ENCODE data around the gene FBXL4. TPM values are rescaled to one million over a fixed set of nuclear protein-coding genes. Genes with fewer than 3 reads are reported as not detected.

The FBXL4 gene
- polyA plus RNA-seq, 1 donor from 2014 or later, result 9.7 TPM

DNA sequence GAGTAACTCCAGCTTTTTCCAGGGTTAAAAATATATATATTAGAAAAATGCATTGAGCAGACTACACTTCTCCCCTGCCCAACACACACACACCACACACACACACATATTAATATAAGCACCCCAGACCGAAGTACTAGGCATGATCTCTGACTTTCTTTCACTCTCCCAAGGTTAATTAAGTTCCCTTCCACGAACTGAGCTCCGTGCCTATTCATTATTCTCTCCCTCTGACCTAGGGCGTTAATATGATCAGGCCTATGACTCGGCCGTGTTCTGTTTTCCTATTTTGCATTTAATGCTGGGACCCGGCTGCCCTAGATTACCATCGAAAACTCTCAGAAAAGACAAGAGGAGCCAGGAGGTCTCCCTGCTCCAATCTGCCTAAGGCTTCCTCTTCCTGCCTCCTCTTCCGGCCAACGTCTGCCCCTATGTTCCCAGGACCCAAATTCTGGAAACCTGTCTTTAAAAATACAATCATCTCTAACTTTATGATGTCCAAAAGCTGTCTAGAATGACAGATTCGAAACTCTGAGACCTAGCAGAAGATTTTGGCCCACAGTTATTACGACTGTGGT lies 119.4 kb downstream of the FBXL4 start:
- H4K20me1 ChIP-seq (ENCODE audit: insufficient read depth), result no peaks in the 10 kb centered on the region
- TF ChIP-seq, protein P1, sequence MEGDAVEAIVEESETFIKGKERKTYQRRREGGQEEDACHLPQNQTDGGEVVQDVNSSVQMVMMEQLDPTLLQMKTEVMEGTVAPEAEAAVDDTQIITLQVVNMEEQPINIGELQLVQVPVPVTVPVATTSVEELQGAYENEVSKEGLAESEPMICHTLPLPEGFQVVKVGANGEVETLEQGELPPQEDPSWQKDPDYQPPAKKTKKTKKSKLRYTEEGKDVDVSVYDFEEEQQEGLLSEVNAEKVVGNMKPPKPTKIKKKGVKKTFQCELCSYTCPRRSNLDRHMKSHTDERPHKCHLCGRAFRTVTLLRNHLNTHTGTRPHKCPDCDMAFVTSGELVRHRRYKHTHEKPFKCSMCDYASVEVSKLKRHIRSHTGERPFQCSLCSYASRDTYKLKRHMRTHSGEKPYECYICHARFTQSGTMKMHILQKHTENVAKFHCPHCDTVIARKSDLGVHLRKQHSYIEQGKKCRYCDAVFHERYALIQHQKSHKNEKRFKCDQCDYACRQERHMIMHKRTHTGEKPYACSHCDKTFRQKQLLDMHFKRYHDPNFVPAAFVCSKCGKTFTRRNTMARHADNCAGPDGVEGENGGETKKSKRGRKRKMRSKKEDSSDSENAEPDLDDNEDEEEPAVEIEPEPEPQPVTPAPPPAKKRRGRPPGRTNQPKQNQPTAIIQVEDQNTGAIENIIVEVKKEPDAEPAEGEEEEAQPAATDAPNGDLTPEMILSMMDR (IDR thresholded peaks at IDR 0.05; ENCODE audit: poor library complexity, severe bottlenecking), result no peak
- TF ChIP-seq TAF1 (IDR thresholded peaks at IDR 0.05; ENCODE audit: low read depth), result no peak
- TF ChIP-seq EZH2 (IDR thresholded peaks at IDR 0.05; ENCODE audit: borderline replicate concordance, insufficient read depth, low read length, poor library complexity, severe bottlenecking), result no peak
- TF ChIP-seq EP300 (conservative IDR thresholded peaks at IDR 0.05; ENCODE audit: poor library complexity, severe bottlenecking), result no peak
- TF ChIP-seq, protein P2, sequence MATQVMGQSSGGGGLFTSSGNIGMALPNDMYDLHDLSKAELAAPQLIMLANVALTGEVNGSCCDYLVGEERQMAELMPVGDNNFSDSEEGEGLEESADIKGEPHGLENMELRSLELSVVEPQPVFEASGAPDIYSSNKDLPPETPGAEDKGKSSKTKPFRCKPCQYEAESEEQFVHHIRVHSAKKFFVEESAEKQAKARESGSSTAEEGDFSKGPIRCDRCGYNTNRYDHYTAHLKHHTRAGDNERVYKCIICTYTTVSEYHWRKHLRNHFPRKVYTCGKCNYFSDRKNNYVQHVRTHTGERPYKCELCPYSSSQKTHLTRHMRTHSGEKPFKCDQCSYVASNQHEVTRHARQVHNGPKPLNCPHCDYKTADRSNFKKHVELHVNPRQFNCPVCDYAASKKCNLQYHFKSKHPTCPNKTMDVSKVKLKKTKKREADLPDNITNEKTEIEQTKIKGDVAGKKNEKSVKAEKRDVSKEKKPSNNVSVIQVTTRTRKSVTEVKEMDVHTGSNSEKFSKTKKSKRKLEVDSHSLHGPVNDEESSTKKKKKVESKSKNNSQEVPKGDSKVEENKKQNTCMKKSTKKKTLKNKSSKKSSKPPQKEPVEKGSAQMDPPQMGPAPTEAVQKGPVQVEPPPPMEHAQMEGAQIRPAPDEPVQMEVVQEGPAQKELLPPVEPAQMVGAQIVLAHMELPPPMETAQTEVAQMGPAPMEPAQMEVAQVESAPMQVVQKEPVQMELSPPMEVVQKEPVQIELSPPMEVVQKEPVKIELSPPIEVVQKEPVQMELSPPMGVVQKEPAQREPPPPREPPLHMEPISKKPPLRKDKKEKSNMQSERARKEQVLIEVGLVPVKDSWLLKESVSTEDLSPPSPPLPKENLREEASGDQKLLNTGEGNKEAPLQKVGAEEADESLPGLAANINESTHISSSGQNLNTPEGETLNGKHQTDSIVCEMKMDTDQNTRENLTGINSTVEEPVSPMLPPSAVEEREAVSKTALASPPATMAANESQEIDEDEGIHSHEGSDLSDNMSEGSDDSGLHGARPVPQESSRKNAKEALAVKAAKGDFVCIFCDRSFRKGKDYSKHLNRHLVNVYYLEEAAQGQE (IDR thresholded peaks at IDR 0.05; ENCODE audit: borderline replicate concordance), result no peak
- no peak for TF ChIP-seq POLR2AphosphoS5 (IDR thresholded peaks at IDR 0.05)
- no peak for TF ChIP-seq SMC3 (conservative IDR thresholded peaks at IDR 0.05; ENCODE audit: poor library complexity)
- TF ChIP-seq MXI1 (conservative IDR thresholded peaks at IDR 0.05; ENCODE audit: poor library complexity, severe bottlenecking), result no peak
- no peak for TF ChIP-seq RAD21 (conservative IDR thresholded peaks at IDR 0.05)
- H3K36me3 ChIP-seq (ENCODE audit: insufficient read depth, low read length), result no peaks in the 10 kb centered on the region
- H3K9ac ChIP-seq (ENCODE audit: low read length), result no peak overlapping the region
- no peaks in the 10 kb centered on the region for H3K79me2 ChIP-seq (replicated peaks; ENCODE audit: insufficient read depth, low read length)
- peaks cover 5% of the 10 kb centered on the region for H3F3A ChIP-seq (ENCODE audit: insufficient read depth, low read length, poor library complexity, severe bottlenecking)
- no peak overlapping the region for H3K27ac ChIP-seq (ENCODE audit: low read length)
- no peaks in the 10 kb centered on the region for H3K9me2 ChIP-seq (ENCODE audit: insufficient read depth, low read length)
- H3K9me3 ChIP-seq (ENCODE audit: low read length), result no peaks in the 10 kb centered on the region
- H3K27me3 ChIP-seq (ENCODE audit: insufficient read depth, low read depth, low read length), result peaks cover 94% of the 10 kb centered on the region
- H3K4me3 ChIP-seq (ENCODE audit: low read length), result no peak overlapping the region
- H3K4me2 ChIP-seq (ENCODE audit: low read length), result no peak overlapping the region
- no peak overlapping the region for H2AFZ ChIP-seq (ENCODE audit: low read depth, low read length)

DNA sequence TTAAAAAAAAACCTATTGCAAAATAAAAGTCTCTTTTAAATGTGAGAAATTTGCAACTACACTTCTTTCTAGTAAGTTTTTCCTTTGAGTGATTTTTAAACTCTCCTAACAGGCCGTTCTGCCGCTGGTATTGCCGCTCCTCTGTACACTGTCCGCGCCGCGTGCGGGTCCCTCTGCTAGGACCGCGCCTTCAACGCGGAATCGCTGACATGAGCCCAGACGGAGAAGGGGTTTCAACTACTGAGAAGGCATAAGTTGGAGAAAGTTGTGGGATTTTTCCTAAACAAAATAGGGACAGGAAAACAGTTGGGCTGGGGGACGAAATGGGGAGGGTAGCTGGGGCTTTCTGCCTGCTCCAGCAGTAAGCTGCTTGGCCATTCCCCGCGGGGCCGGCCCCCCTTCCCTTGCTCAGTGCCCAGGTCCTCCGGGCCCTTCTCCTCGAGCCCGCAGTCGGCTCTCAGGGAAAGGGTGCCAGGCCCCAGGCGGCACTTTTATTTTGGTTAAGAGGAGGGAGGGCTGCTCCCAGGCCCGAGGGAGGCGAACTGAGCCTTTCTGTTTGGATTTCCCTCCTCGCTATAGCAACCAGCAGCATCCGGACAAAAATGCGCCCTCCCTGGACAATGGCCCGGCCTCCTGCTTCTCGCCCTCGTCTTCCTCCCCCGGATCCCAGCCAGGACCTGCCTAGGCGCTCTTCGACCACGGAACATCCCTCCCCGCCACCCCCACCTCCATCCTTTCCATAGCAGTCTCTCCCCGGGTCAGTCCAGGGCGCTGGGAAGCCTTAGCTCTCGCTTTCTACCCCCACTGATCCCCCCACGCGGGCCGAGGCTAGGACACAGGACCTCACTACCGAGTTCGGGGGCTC lies 120.2 kb downstream of the FBXL4 start:
- H3K27me3 ChIP-seq (ENCODE audit: insufficient read depth, low read depth, low read length), result peaks cover 96% of the 10 kb centered on the region
- no peaks in the 10 kb centered on the region for H4K20me1 ChIP-seq (ENCODE audit: insufficient read depth)
- no peak overlapping the region for H3K4me3 ChIP-seq (ENCODE audit: low read length)
- H3K79me2 ChIP-seq (replicated peaks; ENCODE audit: insufficient read depth, low read length), result no peaks in the 10 kb centered on the region
- H3K4me2 ChIP-seq (ENCODE audit: low read length), result no peak overlapping the region
- no peaks in the 10 kb centered on the region for H3K36me3 ChIP-seq (ENCODE audit: insufficient read depth, low read length)
- no peak overlapping the region for H2AFZ ChIP-seq (ENCODE audit: low read depth, low read length)
- peaks cover 4% of the 10 kb centered on the region for H3F3A ChIP-seq (ENCODE audit: insufficient read depth, low read length, poor library complexity, severe bottlenecking)
- no peak overlapping the region for H3K9ac ChIP-seq (ENCODE audit: low read length)
- no peak overlapping the region for H3K27ac ChIP-seq (ENCODE audit: low read length)
- TF ChIP-seq, protein P2 (IDR thresholded peaks at IDR 0.05; ENCODE audit: borderline replicate concordance), result no peak
- peak; percentile 23 for TF ChIP-seq POLR2AphosphoS5 (IDR thresholded peaks at IDR 0.05)
- no peaks in the 10 kb centered on the region for H3K9me3 ChIP-seq (ENCODE audit: low read length)
- no peaks in the 10 kb centered on the region for H3K9me2 ChIP-seq (ENCODE audit: insufficient read depth, low read length)
